HG03521 (cell line): ENCODE results near the gene GALNT9.
"Not testable (repeated sequence)": the region's sequence is repeated elsewhere in the genome, so short reads cannot be mapped to it uniquely, and the experiment has no call there.

Experiments used
- ATAC-seq: cut with Tn5 transposase; IDR thresholded peaks from one replicate; pipeline ENCODE4 v1.9.1; 2021; ENCODE audit warnings: mild to moderate bottlenecking, moderate library complexity; ENCODE audit not compliant: unreplicated experiment

The GALNT9 gene

DNA sequence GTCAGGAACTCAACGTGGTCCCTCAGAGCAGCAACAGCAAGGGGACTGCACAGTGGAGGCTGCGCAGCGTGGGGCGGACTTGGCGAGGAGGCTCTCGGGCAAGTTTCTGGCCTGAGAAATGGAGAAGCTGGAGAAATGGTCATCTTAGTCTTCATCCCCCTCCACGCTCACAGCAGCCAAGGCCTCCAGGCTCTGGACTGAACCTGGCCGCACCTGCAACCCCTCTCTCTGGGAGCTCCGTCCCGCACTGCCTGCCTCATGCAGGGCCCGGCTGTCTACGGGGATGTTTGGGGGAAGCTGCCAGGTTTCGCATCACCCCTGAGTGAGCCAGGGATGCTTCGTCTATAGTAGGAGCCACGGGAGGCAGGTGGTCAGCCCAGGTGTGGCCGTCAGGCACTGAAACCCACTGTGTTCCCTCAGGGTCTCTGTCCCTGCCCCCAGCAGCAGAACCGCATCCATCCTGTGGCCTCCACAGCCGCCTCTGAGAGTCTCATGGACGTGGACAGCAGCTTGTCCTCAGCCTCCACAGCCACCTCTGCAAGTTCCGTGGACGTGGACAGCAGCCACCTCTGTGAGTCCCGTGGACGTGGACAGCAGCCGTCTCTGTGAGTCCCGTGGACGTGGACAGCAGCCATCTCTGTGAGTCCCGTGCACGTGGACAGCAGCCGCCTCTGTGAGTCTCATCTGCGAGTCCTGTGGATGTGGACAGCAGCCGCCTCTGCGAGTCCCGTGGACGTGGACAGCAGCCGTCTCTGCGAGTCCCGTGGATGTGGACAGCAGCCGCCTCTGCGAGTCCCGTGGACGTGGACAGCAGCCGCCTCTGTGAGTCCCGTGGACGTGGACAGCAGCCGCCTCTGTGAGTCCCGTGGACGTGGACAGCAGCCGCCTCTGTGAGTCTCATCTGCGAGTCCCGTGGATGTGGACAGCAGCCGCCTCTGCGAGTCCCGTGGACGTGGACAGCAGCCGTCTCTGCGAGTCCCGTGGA lies 29.1 kb upstream of the GALNT9 start:
- ATAC-seq: not testable (repeated sequence)

DNA sequence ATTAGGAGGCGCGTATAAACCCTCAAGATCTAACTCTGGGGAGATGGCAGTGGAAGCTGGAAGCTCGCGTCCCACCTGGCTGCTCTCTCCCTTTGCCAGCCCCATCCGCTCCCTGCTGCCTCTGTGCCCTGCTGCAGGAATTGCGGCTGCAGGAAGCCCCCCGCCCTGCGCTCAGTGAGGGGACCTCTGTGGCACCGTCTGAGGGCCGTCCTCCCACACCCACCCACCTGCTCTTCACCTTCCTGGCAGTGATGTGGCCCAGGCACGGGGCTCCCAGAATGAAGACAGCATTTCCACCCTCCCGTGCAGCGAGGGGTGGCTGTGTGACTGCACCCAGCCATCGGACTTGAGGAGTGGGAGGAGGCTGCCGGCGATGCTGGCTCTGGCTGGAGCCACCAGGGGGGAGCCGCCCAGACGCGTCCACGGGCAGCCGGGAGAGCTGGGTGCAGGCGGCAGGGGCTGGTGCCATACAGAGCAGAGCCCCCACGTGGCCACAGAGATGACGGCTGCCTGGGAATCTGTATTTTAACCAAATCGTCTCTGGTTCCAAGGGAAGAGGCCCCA lies 28.3 kb upstream of the GALNT9 start:
- no peak for ATAC-seq

DNA sequence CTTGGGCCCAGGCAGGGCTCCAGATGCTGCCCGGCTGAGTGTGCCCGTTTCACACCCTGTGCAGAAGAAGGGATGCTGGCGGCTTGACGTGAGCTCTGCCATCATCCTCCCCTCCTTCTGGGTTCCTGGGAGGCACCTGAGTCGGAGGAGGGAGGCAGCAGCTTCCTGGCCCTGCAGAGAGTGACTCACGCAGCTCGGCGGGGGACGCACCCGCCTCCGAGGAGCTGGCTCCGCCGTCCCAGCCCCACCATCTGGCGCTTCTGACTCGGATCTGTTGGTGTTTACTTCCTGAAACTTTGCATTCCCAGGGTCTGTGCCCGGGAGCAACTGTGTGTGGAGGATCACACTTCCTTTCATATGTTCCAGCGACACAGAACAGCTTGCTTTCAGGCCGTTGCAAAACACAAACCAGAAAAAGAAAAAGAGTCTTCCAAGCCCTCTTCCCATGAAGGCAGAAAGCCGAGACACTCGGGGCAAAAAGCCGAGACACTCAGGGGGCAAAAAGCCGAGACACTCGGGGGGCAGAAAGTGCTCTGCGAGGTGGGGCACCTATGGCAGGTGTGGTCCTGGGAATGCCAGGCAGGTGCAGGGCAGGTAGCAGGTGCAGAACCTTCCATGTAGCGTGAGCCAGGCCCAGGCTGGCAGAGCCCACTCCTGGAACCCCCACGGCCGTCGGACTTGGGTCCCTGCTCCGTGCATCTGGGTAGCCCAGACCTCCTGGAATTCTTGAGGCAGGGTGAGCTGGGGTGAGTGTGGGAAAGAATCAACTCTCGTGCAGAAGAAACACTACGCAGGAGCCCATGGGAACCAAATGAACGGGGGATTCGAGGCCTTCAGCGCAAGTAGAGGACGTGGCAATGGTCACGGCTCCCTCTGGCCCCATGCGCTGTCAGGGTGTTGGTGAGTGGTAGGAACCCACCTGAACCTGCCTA lies 27.6 kb upstream of the GALNT9 start:
- no peak for ATAC-seq

DNA sequence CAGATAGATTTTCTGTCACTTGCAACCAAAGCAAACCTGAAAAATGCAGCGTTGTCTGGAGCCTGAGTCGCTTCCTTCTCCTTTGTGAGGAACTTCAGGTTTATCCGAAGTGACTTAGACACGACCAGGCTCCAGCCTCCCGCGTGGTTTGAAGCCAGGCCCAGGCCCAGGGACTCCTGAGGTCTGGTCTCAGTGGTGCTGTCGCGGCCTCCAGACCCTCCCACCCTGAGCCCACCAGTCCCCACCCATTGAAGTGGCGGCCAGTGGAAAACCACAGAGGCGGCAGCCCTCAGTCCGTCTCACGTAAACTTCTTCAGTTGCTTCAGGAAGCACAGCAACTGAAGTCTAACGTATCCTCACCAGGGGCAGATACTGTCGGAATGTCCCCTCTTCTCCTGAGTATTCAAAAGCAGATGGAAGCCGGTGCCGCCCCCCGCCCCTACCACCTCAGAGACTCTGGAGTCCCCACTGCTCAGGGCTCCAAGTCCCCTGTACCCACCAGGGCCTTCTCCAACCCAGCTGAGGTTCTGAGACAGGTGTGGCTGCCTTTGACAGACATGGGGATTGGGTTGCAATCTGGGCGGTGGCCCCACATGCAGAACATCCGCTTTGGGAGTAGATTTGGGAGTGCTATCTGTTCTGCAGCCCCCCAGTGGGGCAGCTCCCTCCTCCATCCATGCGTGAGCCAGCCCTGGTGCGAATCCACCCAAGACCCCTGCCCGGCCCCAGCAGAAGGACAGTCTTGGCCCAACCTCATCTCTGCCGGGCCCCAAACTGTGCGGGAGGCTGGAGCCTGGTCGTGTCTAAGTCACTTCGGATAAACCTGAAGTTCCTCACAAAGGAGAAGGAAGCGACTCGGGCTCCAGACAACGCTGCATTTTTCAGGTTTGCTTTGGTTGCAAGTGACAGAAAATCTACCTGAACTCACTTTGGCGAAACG lies 26.6 kb upstream of the GALNT9 start:
- no peak for ATAC-seq

DNA sequence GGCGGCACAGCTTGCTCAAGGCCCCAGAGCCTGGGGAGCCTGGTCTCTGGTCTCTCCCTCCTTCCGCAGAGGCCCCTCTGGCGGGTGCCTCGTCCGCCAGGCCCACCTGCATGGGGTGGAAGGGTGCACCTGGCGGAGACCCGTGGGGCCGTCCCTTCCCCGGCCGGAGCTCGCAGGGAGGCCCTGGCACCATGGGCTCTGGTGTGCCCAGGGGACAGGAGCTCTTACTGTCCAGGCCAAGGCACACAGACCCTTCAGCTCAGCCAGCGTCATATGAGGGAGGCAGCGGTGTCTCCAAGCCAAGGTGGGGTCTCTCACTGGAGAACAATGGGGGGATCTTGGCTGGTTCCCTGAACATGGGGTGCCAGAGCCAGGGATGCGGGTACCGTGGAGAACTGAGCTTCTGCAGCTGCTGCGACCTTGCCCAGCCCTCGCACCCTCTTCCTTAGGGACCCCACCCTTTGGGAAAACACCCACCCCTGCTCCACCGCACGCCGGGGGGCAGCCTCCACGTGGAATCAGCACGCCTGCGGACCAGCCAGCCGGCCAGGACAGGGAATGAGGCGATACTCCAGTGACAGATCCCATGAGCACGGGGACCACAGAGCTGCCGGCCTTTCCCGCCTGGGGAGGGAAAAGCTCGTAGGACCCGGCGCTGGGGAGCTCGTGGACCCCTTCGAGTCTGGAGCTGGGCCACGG lies 25.7 kb upstream of the GALNT9 start:
- ATAC-seq: no peak

DNA sequence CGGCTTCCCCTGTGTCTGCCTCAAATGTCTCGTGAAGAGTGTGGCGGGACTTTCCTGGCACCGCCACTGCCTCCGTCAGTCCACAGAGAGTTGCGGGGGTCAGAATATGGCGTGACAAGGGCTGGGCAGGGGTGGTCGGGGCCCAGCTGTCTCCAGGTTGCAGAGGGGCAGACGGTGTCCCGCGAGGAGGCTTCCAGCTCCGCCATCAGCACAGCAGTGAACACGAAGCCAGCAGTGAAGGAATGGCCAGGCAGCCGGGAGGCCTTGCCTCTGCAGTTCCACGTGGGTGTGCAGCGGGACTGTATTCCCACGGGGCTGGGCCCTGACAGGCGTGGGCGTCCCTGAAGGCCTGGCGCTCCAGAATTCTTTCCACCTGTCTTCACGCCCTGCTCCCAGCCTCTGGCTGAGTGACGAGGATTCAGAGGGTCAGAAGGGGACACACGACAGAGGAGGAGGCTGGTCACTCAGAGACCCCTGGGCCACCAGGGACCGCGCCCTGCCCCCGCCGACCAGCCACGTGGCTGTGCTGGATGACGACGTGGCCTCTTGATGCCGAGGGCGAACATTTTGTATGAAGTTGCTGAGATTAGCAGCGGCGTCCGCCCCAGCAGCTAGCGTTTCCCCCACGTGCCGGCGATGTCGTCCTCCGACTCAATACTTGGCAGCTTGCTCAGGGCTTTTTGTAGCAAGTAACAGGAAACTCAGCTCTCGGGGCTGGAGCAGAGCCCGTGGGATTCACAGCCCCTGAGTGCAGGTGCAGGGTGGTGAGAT lies 25.0 kb upstream of the GALNT9 start:
- no peak for ATAC-seq

DNA sequence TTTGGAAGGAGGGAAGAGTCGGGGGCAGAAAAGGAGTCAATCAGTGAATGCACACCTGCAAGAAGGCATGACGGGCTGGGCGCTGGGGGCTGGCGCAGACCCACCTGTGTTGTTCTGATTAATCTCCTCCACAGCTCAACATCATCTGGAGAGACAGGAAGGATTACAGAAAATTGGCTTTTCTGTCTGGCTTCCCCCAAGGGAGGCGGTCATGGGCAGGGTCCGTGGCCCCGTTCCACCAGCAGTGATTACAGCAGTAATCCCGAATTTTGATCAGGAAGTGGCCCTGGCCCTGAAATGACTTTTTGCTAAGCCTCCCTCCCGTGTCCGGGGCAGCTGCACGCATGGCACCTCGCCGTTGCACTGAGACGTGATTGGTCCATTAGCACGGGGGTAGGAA lies 24.4 kb upstream of the GALNT9 start:
- no peak for ATAC-seq

DNA sequence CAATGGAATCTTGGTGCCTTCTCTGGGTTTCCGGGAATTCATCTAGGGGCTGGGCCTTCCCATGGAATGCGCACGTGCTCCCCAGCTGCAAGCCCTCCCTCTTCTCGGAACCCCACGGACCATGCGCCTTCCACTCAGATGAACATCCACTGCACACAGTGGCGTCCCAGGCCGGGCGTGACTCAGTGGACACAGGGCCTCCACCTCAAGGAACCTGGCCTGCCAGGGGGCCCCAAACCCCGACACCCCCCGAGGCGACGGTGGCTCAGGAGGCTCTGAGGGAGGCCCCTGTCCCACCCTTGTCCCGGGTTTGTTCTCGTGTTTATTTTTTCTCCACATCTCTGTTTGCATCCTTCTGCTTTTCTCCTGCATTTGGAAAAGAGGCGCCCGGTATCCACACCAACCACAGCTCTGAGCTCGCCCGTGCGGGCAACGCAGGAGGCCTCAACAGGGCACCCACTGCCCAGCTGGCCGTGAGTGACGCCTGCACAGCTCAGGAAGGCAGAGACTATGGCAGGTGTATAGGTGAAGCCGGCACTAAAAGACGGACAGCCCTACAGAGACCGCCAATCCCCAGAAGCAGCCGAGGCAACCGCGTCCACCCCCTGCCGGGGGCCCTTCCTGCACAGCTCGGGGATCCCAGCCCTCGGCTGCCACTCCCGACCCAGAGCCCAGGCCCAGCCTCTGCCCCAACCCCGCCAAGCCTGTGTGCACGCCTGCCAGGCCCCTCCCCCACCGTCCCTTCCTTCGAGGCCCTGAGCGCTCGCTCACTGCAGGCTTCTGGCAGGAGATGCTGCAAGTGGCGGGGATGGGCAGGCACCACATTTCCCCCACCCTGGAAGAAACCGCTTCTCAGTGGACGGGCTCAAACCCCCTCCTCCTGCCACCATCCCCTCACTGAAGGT lies 23.8 kb upstream of the GALNT9 start:
- ATAC-seq: no peak

DNA sequence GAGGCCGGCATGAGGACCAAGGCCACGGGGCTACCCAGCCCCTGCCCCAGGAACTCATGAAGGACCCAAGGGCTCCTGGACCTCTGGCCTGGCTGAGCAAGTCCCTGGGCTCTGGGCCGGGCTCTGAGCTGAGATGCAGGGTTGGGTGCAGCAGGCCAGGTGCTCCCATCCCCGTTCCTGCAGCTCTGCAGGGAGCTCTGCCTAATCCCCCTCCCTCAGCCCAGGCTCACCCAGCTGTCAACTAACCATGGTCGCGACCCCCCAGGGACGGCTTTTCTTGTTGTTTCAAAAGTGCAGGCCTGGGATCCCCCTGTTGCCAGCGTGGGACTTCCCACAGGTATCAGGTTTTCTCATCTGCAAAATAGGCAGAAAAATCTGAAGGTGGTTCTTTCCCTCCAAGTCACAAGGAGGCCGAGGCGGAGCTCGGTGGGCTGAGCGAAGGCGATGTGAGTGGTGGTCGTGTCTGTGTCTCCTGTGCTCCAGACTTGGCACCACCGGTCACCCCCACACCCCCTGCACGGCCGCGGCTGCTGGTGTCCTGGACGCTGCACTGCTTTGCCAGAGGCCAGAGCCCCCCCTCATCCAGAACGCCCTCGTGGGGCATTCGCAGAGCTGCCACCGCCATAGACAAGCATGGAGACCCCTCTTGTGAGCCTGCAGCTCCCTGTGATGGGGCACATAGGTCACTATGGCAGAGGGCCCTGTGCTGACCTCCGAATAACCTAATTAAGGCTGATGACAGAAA lies 22.5 kb upstream of the GALNT9 start:
- ATAC-seq: no peak

DNA sequence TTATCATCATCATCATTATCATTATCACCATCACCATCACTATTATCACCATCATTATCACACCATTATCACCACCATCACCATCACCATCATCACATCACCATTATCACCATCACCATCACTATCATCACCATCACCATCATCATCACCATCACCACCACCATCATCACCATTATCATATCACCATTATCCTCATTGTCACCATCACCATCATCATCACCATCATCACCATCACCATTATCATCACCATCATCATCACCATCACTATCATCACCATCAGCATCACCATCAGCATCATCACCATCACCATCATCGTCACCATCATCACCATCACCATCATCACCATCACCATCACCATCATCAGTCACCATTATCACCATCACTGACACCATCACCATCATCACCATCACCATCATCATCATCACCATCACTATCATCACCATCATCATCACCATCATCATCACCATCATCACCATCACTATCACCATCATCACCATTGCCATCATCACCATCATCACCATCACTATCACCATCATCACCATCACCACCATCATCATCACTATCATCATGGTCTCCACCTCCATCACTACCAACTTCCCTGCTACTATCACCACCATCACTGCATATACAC lies 20.2 kb upstream of the GALNT9 start:
- no peak for ATAC-seq

DNA sequence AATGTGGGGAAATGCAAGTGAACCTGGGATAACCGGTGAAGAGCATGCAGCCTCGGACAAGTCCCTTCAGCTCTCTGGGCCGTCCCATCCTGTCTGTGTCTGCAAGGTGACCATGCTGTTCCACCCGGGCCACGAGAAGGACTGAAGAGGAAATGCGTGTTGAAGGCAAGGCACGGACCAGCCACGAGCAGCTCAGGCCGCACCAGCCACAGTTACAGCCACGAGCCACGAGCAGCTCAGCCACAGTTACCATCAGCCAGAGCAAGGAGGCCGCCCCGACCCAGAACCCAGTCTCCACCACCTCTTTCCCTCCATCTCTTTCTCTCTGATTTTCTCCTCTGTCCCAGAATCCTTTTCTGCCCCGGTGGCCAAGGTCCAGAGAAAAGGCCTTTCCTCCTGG lies 18.8 kb upstream of the GALNT9 start:
- no peak for ATAC-seq

DNA sequence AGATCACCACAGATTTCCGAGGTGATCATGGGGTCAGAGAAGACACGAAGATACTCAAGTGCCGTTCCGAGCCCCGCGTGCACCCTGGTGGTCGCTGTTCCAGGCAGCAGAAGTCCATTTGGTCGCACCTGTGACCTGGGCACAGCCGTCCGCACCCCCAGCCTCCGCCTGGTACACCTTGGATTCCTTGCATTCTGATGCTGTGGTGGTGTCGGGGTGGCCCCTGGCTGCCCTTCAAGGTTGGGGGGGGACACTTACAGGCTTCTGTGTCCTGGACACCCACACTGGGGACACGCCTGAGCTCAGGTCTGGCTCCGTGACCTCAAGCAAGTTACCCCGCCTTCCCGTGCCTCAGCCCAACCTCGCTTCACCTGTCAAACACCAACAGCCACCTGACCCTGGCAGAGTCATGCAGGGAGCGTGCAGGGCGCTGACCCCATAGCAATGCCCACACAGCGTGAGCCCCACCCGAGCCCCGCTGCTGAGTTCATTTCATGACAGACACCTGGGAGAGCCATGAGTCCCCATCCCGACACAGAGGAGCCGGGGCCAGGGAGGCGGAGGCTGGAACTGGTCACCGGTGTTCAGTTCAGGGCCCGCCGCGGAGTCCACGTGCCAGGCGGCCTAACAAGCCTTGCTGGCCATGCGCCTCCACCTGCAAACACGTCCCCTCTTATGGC lies 17.9 kb upstream of the GALNT9 start:
- no peak for ATAC-seq

DNA sequence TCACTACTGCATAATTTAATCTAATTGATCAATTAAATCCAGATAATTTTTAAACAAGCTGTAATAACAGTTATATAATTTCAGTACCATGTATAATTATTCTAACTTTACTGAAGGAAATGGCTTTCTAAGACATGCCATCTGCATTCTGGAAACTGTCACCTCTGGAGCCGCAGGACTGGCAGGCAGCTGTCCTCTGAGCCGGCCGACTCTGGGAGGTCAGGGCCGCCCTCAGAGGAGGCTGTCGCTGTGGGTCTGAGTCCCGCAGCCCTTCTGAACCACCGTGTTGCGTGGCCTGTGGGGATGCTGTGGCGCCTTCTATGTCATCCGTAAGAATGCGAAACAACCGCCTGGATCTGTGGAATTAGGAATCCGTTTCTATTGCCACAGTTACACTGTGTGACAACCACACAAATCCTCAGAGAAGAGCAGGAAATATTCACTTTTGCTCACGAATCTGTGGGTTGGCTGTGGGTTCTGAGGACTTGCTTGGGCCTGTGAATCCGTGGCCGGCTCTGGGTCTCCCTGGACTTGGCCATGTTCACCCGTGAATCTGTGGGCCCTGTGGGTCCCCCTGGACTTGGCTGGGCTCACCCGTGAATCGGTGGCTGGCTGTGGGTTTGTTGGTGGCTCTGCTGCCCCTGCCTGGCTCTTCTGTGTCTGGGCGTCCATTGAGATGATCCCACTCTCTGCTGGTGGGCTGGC lies 17.2 kb upstream of the GALNT9 start:
- ATAC-seq: no peak

DNA sequence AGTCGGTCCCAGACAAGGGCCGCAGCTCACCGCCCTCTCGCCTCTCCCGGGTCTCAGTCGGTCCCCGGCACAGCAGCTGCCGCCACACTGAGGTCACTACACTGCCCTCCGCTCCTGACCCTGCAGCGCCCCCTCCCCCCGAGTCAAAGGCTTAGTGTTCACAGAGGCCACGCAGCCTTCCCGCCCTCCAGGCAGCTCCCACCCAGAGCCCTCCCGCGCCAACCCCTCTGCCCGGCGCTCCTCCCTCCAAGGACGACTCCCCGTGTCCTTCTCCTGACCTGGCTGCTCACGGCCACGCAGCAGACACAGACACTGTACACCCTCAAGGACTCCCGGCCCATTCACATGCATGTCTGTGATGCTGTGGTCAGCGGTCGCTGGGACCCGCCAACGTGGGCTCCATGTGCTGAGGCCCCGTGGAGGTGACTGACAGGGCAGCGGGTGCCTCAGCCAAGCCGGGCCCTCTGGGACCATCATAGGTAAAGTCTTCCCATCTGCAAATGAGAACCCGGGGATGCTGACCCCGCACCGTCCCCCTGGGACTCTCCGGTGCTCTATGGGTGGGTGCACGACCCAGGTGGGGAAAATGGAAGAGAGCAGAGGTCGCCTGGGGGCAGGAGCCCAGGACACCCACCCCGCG lies 16.3 kb upstream of the GALNT9 start:
- no peak for ATAC-seq

DNA sequence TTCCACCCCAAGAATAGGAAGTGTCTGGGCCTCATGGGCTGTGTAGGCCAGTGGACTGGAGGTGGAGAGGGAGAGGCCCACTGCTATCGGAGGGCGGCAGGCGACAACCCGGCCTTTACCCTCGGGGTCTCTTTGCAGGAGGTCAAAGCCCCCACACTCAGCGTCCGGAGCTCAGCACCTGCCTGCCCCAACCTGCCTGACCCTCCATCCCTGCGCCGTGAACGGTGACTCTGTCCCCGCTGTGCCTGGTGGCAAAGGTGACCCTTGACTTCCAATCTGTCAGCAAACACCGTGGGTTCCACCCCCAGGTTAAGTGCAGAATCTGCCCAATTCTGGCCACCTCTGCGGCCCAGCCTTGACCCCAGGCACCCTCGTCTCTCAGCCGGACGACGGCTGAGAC lies 15.7 kb upstream of the GALNT9 start:
- no peak for ATAC-seq
